Kidney (tissue), 14 donors: Measurements from ENCODE around the gene SLC41A2. TPM values are rescaled to one million over a fixed set of nuclear protein-coding genes. Genes with fewer than 3 reads are reported as not detected.

ENCODE experiments used
- DNase-seq, 5 donors: peaks; one replicate each; pipeline ENCODE4 v3.0.0-alpha.2; 2013 to 2020
- FAIRE-seq: peaks from 2 replicates; lab custom pipeline; 2012; peaks lifted over from hg19 to GRCh38; lab: Jason Lieb, UNC
- H3K27ac ChIP-seq, 2 donors: one replicate each; pipeline ENCODE4 v1.7.0; 2013; ENCODE audit warnings: low read depth in 2 of 2, low read length in 2 of 2, inconsistent platforms in 1 of 2
- H3K27me3 ChIP-seq: one replicate; pipeline ENCODE4 v1.7.1; 2013; ENCODE audit warnings: low read length, inconsistent platforms; ENCODE audit not compliant: control insufficient read depth, insufficient read depth
- H3K36me3 ChIP-seq, 3 donors: one replicate each; pipeline versions ENCODE4 v1.7.0 to v1.7.1; 2013; ENCODE audit warnings: low read length in 3 of 3, control low read depth in 1 of 3, inconsistent platforms in 1 of 3; ENCODE audit not compliant: insufficient read depth in 3 of 3, control insufficient read depth in 2 of 3
- H3K4me1 ChIP-seq, 3 donors: one replicate each; pipeline versions ENCODE4 v1.7.0 to v1.7.1; 2013; ENCODE audit warnings: low read length in 3 of 3, inconsistent platforms in 1 of 3, low read depth in 1 of 3; ENCODE audit not compliant: control insufficient read depth in 2 of 3, insufficient read depth in 2 of 3
- H3K4me3 ChIP-seq, 3 donors: one replicate each; pipeline versions ENCODE4 v1.7.0 to v1.8.1; 2013; ENCODE audit warnings: low read length in 3 of 3, control low read depth in 1 of 3, inconsistent platforms in 1 of 3
- H3K9ac ChIP-seq, 3 donors: one replicate each; pipeline versions ENCODE4 v1.7.0 to v1.7.1; 2013; ENCODE audit warnings: low read length in 3 of 3, control low read depth in 1 of 3, inconsistent platforms in 1 of 3
- H3K9me3 ChIP-seq, 3 donors: one replicate each; pipeline versions ENCODE4 v1.7.0 to v1.7.1; 2013; ENCODE audit warnings: low read length in 3 of 3, control low read depth in 1 of 3, inconsistent platforms in 1 of 3; ENCODE audit not compliant: control insufficient read depth in 2 of 3, insufficient read depth in 1 of 3
- CTCF ChIP-seq: IDR thresholded peaks from 3 replicates; pipeline ENCODE4 v1.5.1; 2012; ENCODE audit warnings: mild to moderate bottlenecking, moderate library complexity, borderline replicate concordance; ENCODE audit not compliant: insufficient read depth; ENCODE audit errors: extremely low read depth
- intact Hi-C: fragments of 100-400 bp; cut with DNase I; formaldehyde crosslinking; loops from one replicate; pipeline ENCODE4 v1.11.1; 2022
- polyA plus RNA-seq: library from polyadenylated mRNA; stranded (reverse); fragments of 350-450 nt; fragmentation: Illumina TruSeq; extraction: RNeasy Lipid Tissue Mini Kit (QIAGEN cat#74804); gene quantifications from one replicate; pipeline ENCODE4 v1.2.3, GENCODE V29; 2014; ENCODE audit warnings: low read depth, low replicate concordance; ENCODE audit not compliant: insufficient read depth
- total RNA-seq: library from RNA; stranded (reverse); fragmentation: NEBNext Ultra II Directional; extraction: Animal tissue kit (Norgen Biotek cat#: 25700); gene quantifications from one replicate; pipeline ENCODE4 v1.2.1, GENCODE V29; 2021
- donor health status: control.
- donor health status: control.
- donor health status: control.
- donor health status: control.
- donor health status: control.
- donor health status: DM: yes; HTN: yes; CAD: no.
- donor health status: Normal renal cell carcinoma (clear cell type).

The SLC41A2 gene
- total and polyA plus RNA-seq, 2 donors from 2014 or later, result 3.2 to 27.6 TPM

GRCh38 chr12:104956870-104957718 lies 996 bp downstream of the SLC41A2 start:
- no peak for TF ChIP-seq CTCF
- DNase-seq (no peak), FAIRE-seq (no peak)
- no peaks in the 10 kb centered on the region for H3K36me3 ChIP-seq
- no peaks in the 10 kb centered on the region for H3K9me3 ChIP-seq
- H3K27me3 ChIP-seq, result no peaks in the 10 kb centered on the region
- H3K9ac ChIP-seq, result no peak overlapping the region
- peaks cover 0 to 6% (median 5%) of the 10 kb centered on the region in 3 donors for H3K4me1 ChIP-seq
- intact Hi-C loops, result no loop called here
- H3K27ac ChIP-seq, result no peak overlapping the region
- peak overlapping the region; percentile 33 to 67 (median 60) for H3K4me3 ChIP-seq

GRCh38 chr12:104955703-104956102 lies 2.4 kb downstream of the SLC41A2 start:
- intact Hi-C loops, result no loop called here

GRCh38 chr12:104953323-104953722 lies 4.8 kb downstream of the SLC41A2 start:
- Histone ChIP-seq H3K27me3 (no peaks in the 10 kb centered on the region), H3K9me3 (no peaks in the 10 kb centered on the region), H3K4me1 (peaks cover 0 to 2% (median 0%) of the 10 kb centered on the region in 3 donors), H3K36me3 (no peaks in the 10 kb centered on the region), H3K4me3 (no peak overlapping the region), H3K9ac (no peak overlapping the region), H3K27ac (no peak overlapping the region)
- FAIRE-seq (no peak), DNase-seq (peak in 1 of 5 donors; percentile 9)
- no peak for TF ChIP-seq CTCF
- intact Hi-C loops, result no loop called here

More at GRCh38 chr12:104955703-104956102, 2.4 kb downstream of the SLC41A2 start:
- no peak overlapping the region for H3K9ac ChIP-seq
- H3K27ac ChIP-seq, result no peak overlapping the region
- H3K9me3 ChIP-seq, result no peaks in the 10 kb centered on the region
- FAIRE-seq (no peak), DNase-seq (no peak)
- H3K4me1 ChIP-seq, result peaks cover 0 to 6% (median 5%) of the 10 kb centered on the region in 3 donors
- TF ChIP-seq CTCF, result no peak
- H3K4me3 ChIP-seq, result no peak overlapping the region
- no peaks in the 10 kb centered on the region for H3K27me3 ChIP-seq
- H3K36me3 ChIP-seq, result no peaks in the 10 kb centered on the region
